GM21529 (cell line): ENCODE measurements around the gene ZMYM4.

Source experiments
- ATAC-seq: cut with Tn5 transposase; IDR thresholded peaks from one replicate; pipeline ENCODE4 v1.9.1; 2021; ENCODE audit not compliant: unreplicated experiment

ZMYM4 gene

GRCh38 chr1:35274197-35274596, 5.7 kb downstream of the ZMYM4 start:
- no peak for ATAC-seq

GRCh38 chr1:35278886-35279554, 10.5 kb downstream of the ZMYM4 start:
- no peak for ATAC-seq

GRCh38 chr1:35279555-35279904, 11.0 kb downstream of the ZMYM4 start:
- no peak for ATAC-seq

- no peak for ATAC-seq
Observed at GRCh38 chr1:35280006-35280405, 11.5 kb downstream of the ZMYM4 start.

DNA sequence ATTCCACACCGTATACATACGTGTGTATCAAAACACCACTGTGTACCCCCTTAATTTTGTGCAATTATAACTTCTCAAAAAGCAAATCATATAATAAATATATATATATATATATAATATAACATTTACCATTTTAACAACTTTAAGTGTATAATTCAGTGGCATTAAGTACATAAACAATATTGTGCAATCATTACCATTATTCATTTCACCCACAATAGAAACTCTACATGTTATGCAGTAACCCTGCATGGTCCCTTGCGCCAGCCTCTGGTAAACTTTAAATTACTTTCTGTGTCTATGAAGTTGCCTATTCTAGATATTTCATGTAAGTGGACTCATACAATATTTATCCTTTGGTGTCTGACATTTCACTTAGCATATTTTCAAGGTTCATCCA, 13.1 kb downstream of the ZMYM4 start:
- no peak for ATAC-seq

- no peak for ATAC-seq
Observed at GRCh38 chr1:35282172-35282571, 13.7 kb downstream of the ZMYM4 start.

DNA sequence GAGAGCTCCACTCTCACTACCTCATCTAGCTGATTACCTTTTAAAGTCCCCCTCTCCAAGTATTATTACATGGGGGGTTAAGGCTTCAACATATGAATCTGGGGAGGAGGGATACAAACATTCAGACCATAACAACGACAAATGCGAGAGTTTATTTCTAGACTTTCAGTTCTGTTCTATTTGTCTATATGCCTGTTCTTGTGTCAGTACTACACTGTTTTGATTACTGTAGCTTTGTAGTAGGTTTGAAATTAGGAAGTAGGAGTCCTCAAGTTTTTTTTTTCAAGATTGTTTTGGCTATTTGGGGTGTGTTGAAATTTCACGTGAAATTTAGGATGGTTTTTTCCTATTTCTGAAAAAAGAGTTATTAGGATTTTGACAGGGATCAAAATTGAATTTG, 16.3 kb downstream of the ZMYM4 start:
- ATAC-seq, result no peak

DNA sequence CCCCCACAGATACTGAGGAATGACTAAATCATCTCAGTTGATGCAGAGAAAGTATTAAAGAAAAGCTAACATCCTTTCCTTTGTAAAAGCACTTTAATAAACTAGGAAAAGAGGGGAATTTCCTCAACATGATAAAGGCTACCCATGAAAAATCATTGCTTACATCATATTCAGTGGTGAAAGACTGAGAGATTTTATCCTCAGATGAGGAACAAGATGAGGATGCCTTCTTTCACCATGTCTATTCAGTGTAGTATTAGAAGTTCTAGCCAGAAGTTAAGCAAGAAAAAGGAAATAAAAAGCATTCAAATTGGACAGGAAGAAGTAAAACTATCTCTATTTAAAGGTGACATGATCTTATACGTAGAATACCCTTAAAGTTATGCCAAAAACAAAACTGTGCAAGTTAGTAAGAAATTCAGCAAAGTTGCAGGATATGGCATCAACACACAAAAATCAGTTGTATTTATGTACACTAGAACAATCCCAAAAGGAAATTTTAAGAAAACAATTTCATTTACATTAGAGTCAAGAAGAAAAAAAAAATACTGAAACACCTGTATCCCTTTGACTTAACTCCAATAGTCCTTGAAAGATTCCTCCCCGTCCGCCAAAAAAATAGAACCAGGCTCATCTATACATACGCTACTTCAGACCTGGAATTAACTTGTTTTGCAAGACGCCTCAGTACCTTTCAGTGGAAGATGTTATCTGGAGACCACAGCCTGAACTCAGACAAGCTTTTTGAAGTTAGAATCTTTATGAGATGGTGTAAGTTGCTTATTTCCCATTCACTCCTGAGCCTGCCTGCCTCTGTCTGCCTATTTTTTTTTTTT, 17.5 kb downstream of the ZMYM4 start:
- ATAC-seq, result no peak

DNA sequence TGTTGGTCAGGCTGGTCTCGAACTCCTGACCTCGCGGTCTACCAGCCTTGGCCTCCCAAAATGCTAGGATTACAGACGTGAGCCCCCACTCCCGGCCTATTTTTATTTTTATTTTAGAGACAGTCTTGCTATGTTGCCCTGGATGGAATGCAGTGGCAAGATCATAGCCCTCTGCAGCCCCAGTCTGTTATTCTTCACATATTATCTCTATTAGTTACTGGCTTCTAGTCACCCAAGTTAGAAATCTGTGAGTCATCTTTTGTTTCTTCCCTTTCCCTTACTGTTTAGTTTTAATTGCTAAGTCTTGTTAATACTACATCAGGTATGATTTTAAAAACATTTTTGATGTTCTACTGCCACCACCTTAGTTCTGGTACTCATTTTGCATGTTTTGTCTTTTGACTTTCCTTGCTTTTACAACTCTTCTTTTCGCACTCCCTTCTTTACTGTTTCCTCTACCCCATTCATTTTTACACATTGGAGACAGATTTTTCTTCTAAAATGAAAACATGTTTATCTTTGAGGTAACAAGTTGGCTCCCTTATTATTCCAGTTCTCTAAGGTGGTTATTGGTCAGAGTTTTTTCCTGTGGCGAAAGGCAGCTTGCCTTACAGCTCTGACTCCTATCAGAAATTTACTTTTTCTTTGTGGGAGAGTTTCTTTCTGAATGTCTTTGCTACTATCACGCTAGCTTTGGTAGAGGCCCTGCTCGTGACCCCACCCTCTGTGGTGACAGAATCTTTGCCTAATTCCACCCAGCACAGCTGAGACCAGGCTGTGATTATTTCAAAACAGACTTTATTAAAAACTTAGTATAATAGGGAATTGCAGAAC, 19.5 kb downstream of the ZMYM4 start:
- no peak for ATAC-seq

- no peak for ATAC-seq
Observed at GRCh38 chr1:35288761-35289160, 20.3 kb downstream of the ZMYM4 start.

DNA sequence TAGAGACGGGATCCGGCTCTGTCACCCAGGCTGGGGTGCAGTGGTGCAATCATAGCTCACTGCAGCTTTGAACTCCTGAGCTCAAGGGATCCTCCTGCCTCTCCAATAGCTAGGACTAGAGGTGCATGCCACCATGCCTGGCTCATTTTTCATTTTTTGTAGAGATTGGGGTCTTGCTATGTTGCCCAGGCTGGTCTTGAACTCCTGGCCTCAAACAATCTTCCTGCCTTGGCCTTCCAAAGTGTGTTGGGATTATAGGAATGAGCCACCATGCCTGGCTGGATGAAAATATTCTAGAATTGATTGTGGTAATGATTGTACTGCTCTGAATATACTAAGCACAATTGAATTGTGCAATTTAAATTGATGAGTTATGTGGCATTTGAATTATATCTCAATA, 21.9 kb downstream of the ZMYM4 start:
- no peak for ATAC-seq

DNA sequence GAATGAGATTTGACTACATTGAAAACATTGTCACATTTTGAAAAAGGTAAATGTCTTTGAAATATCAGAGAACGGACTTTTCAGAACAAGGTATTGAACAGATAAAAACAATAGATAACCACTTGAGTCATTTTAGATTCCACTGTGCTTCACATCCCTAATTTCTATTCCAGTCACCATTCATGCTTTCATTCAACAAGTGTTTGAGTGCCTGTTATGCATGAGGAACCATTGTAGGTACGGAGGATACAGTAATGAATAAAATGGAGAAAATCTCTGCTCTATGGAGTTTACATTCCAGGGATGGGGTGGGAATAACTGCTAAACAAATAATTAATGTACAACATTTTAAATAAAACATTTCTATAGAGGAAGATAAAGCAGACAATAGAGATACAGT, 26.3 kb downstream of the ZMYM4 start:
- no peak for ATAC-seq

GRCh38 chr1:35297886-35298285, 29.4 kb downstream of the ZMYM4 start:
- ATAC-seq, result no peak

GRCh38 chr1:35298464-35298863, 30.0 kb downstream of the ZMYM4 start:
- peak; percentile 75 for ATAC-seq

DNA sequence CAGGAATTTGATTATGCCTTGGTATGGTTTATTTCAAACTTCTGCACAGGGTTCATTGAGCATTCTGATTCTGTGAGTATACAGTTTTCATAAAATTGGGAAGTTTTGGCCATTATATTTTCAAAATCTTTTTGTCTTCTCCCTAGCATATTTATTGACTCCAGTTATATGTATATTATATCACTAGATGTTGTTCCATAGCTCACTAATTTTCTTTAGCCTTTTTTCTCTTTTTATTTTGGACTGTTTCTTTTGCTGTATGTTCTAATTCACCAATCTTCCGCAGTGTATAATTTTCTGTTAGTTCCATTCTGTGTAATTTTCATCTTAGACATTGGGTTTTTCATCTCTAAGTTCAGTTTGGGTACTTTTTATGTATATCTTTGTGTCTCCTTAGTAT, 31.9 kb downstream of the ZMYM4 start:
- no peak for ATAC-seq

DNA sequence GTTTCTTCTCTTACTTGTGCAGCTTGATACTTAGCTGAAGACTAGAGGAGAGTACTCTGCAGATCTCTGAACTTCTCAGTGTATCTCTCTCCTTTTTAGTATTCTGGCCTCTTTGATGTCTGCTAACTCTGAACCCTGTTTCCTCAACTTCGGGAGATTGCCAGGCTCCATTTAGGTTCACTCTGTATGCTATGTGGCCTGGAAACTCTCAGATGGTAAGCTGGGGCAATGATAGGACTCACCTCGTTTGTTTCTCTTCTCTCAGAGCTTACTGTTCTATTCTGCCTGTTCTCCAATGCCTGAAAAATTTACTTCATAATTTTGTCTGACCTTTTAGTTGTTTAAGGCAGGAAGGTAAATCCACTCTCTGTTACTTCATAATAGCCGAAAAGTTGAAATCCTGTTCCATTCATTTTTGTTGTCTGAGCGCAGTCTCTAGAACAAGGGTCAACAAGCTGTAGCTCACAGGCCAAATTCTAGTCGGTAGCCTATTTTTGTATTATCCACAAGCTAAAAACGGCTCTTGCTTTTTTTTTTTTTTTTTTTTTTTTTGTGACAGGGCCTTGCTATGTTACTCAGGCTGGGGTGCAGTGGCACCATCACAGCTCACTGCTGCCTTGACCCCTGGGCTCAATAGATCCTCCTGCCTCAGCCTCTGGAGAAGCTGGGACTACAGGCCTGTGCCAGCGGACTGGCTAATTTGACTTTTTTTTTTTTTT, 33.3 kb downstream of the ZMYM4 start:
- no peak for ATAC-seq

- ATAC-seq, result no peak
Observed at GRCh38 chr1:35305383-35305782, 36.9 kb downstream of the ZMYM4 start.

- no peak for ATAC-seq
Observed at GRCh38 chr1:35315649-35316048, 47.1 kb downstream of the ZMYM4 start.

- no peak for ATAC-seq
Observed at GRCh38 chr1:35316264-35316663, 47.8 kb downstream of the ZMYM4 start.

DNA sequence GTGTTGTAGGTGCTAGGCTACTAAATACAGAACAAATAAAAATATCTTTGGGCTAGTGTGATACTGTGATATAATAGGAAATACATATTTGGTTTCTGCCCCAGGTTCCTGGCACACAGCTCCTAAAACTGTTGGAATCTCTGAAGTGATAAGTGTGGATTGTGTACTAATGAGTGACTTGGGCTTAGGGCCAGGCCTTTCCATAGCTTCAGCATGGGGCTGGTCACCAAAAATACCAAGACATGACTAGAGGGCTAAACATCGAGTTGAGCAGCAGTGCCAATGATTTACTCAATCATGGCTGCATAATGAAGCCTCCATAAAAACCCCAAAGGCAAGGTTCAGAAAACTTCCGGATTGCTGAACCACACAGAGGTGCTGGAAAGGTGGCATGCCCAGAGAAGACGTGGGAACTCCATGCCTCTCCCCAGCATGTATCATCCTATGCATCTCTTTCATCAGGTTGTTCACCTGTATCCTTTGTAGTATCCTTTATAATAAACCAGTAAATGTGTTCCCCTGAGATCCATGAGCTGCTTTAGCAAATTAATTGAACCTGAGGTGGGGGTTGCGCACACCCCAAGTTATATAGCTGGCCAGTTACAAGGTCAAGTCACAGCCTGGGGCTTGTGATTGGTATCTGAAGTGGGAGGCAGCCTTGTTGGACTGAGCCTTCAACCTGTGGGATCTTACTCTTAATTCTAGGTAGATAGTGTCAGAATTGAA, 51.6 kb downstream of the ZMYM4 start:
- ATAC-seq, result no peak

GRCh38 chr1:35320937-35321336, 52.4 kb downstream of the ZMYM4 start:
- no peak for ATAC-seq
